AG04450 (cell line): ENCODE measurements around the gene APBA2. TPM values are rescaled to one million over a fixed set of nuclear protein-coding genes. Genes with fewer than 3 reads are reported as not detected.

Experiments
- CTCF ChIA-PET: fragments of 300-600, 350-600 bp; formaldehyde crosslinking; extraction: SDS; loops from one replicate; lab custom pipeline; 2022; ENCODE audit warnings: antibody characterized with exemption, inconsistent platforms; lab: Charles Lee
- POLR2A ChIA-PET: fragments of 350-600 bp; formaldehyde crosslinking; extraction: SDS; loops from one replicate; lab custom pipeline; 2021; ENCODE audit warnings: antibody characterized with exemption, inconsistent platforms; lab: Yijun Ruan, JAX
- DNase-seq: peaks from one replicate; pipeline ENCODE4 v3.0.0-alpha.2; 2011; ENCODE audit warnings: low read depth, low spot score
- H3K27ac ChIP-seq: one replicate; pipeline ENCODE4 v1.5.1; 2012; ENCODE audit warnings: low read depth, low read length, control low read depth
- H3K27me3 ChIP-seq: one replicate; pipeline ENCODE4 v1.6.0; 2012; ENCODE audit warnings: low read length; ENCODE audit not compliant: control insufficient read depth, insufficient read depth
- H3K4me3 ChIP-seq: 2 replicates; pipeline ENCODE4 v1.5.1; 2011; ENCODE audit warnings: mild to moderate bottlenecking, low read depth, low read length, control low read depth
- H3K9me3 ChIP-seq: 2 replicates; pipeline ENCODE4 v1.5.1; 2012; ENCODE audit warnings: low read length; ENCODE audit not compliant: control insufficient read depth, insufficient read depth
- polyA plus RNA-seq: library from polyadenylated mRNA; depleted of rRNA; stranded (reverse); fragments of >200 nt; gene quantifications from 2 replicates; pipeline ENCODE4 v1.2.3, GENCODE V29; 2011
- TF ChIP-seq, protein P1 (sequence below): IDR thresholded peaks from 2 replicates; pipeline ENCODE4 v1.5.1; 2011; ENCODE audit warnings: low read depth, low read length, control low read depth, inconsistent platforms

Gene APBA2
- polyA plus RNA-seq, 1 experiment = 18.9 TPM

DNA sequence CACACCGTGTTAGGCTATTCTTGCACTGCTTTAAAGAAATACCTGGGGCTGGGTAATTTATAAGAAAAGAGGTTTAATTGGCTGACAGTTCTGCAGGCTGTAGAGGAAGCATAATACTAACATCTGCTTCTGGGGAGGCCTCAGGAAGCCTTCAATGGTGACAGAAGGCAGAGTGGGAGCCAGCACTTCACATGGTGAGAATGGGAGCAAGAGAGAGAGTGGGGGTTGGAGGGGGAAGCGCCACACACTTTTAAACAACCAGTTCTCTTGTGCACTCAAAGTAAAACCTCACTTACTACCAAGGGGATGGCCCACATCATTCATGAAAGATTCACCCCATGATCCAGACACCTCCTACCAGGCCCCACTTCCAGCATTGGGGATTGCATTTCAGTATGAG, 181.1 kb downstream of the APBA2 start:
- H3K4me3 ChIP-seq = no peak overlapping the region
- TF ChIP-seq, protein P1, sequence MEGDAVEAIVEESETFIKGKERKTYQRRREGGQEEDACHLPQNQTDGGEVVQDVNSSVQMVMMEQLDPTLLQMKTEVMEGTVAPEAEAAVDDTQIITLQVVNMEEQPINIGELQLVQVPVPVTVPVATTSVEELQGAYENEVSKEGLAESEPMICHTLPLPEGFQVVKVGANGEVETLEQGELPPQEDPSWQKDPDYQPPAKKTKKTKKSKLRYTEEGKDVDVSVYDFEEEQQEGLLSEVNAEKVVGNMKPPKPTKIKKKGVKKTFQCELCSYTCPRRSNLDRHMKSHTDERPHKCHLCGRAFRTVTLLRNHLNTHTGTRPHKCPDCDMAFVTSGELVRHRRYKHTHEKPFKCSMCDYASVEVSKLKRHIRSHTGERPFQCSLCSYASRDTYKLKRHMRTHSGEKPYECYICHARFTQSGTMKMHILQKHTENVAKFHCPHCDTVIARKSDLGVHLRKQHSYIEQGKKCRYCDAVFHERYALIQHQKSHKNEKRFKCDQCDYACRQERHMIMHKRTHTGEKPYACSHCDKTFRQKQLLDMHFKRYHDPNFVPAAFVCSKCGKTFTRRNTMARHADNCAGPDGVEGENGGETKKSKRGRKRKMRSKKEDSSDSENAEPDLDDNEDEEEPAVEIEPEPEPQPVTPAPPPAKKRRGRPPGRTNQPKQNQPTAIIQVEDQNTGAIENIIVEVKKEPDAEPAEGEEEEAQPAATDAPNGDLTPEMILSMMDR = no peak
- H3K27me3 ChIP-seq = no peaks in the 10 kb centered on the region
- no peak for DNase-seq
- H3K9me3 ChIP-seq = peaks cover 2% of the 10 kb centered on the region
- ChIA-PET POLR2A (no interaction called here), CTCF (no interaction called here)
- no peak overlapping the region for H3K27ac ChIP-seq

DNA sequence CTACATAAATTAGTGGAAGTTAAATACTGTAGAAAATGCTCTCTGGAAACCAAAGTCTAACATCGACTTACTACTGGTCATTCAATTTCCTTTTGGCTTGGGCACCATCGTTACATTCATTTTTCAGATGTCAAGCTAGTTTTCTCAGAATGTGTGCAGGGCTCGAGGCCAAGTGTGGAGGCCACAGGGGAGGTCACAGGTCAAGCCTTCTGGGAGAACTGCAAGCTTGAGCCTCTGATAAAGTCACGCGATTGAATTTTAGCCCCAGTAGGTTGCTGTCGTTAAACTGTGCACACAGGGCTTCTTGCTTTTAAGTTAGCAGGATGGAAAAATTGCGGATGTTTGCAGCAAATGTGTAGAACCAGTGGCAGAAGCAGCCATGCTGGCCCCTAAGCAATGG, 182.2 kb downstream of the APBA2 start:
- Histone ChIP-seq H3K27me3 (no peaks in the 10 kb centered on the region), H3K4me3 (no peak overlapping the region), H3K27ac (no peak overlapping the region), H3K9me3 (peaks cover 2% of the 10 kb centered on the region)
- DNase-seq = no peak
- ChIA-PET CTCF (interaction anchor here (0.9 kb wide), 1 partner anchor 22 kb away, joined by 3 read pairs; no protein-coding TSS in a partner anchor), POLR2A (no interaction called here)
- TF ChIP-seq, protein P1 = no peak

DNA sequence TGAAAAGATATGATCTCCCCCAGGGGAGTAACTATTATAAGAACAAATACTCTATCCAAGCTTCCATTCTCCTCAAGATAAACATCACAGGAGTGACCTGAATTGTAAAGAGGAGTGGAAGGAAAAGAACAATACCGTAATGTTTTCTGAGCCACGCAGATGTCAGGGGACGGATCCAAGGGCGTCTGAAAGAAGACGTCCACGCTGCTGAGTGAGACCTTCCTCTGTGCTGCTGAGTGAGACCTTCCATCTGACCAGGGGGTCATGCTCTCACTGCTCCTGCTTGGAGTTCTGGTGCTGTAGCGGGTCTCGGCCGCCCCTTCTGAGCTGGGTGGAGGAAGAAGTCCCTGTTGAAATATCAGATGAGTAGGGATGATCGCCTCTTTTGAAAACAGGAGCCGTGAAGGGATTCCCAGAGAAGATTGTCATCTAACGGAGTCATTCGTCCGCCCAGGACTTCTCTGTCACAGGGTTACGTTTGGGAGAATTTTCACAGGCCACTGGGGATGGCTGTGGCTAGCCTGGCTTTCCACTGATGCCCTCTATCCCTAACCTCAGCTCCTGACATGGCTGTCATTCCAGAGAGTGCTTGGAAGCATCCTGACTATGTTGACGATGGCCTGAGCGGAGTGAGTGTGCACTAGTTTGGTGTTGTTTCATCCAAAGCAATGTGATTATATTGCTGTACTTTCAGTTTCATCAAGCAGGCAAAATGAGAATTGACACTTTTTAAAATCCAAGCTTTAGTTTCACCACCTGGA, 184.9 kb downstream of the APBA2 start:
- Histone ChIP-seq H3K9me3 (peaks cover 2% of the 10 kb centered on the region; the same call in 1 of the 2 replicates), H3K27ac (no peak overlapping the region), H3K4me3 (no peak overlapping the region), H3K27me3 (no peaks in the 10 kb centered on the region)
- POLR2A ChIA-PET = no interaction called here
- CTCF ChIA-PET = no interaction called here
- TF ChIP-seq, protein P1 = no peak
- no peak for DNase-seq

DNA sequence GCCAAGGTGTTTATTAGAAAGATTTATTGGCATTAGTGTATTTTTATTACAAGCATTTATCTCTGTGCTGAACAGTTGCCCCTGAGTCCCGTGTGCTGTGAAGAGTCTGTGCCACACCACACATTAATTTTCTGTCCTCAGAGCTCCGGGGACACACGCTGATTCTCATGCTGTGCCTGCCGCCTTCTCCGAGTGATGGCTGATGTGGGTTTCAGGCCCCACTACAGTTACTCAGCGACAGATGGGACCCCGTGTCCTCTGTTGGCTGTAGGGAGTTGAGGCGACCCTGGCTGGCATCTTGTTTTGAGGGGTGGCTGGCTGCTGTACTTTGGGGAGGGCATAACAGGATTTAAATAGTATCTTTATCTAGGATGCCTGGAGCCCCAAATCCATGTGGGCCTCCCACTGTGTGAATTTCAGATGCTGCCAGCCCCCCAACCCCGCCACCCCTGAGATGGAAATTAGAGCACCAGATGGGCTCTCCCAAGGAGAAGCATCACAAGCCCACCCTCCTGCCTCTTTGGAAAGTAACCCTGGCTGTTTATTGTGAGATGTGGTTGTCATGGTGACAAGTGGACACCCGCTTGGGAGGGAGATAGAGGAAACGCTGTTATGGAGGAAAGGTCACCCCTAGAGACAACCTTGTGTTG, 185.6 kb downstream of the APBA2 start:
- Histone ChIP-seq H3K27me3 (no peaks in the 10 kb centered on the region), H3K4me3 (no peak overlapping the region), H3K27ac (no peak overlapping the region), H3K9me3 (peaks cover 2% of the 10 kb centered on the region; the same call in 1 of the 2 replicates)
- ChIA-PET CTCF (no interaction called here), POLR2A (no interaction called here)
- TF ChIP-seq, protein P1 = no peak
- no peak for DNase-seq

DNA sequence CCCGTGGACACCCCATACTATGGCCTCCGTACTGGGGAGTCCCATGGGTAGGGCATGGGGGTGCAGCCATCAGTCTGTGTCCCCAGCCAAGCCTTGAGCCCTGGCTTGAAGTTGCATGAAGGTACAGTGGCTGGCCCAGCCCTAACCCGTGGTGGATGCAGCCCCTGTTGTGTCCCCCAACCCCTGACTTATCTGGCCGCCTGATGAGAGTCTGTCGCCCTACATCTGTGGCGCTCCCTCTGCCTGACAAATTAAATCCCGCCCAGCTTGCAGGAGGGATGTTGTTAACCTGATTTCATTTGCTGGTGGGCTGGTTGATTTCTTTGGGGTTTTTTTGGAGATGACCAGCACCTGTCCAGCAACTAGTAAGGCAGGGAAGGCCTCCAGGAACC, 186.1 kb downstream of the APBA2 start:
- H3K27me3 ChIP-seq = no peaks in the 10 kb centered on the region
- TF ChIP-seq, protein P1 = no peak
- no peak overlapping the region for H3K4me3 ChIP-seq
- ChIA-PET POLR2A (no interaction called here), CTCF (no interaction called here)
- H3K9me3 ChIP-seq = peaks cover 2% of the 10 kb centered on the region; the same call in 1 of the 2 replicates
- H3K27ac ChIP-seq = no peak overlapping the region
- no peak for DNase-seq
